Measurements from ENCODE around the gene MCTS1.

GRCh38 chrX:120614816-120615215 lies 10.9 kb downstream of the MCTS1 start:
- TF ChIP-seq CTCF (IDR thresholded peaks at IDR 0.05; ENCODE audit: insufficient read depth, low read depth, low read length) (no peak), EZH2 (IDR thresholded peaks at IDR 0.05; ENCODE audit: insufficient read depth, low read length) (no peak)
